Measurements from ENCODE around the gene ANKRD60.

GRCh38 chr20:58237318-58238132 lies 9.1 kb upstream of the ANKRD60 start:
- TF ChIP-seq CTCF (IDR thresholded peaks at IDR 0.05) (no peak), POLR2A (IDR thresholded peaks at IDR 0.05; ENCODE audit: low read length) (no peak), BHLHE40 (IDR thresholded peaks at IDR 0.05; ENCODE audit: low read depth, low read length) (no peak), POLR2AphosphoS2 (conservative IDR thresholded peaks at IDR 0.05; ENCODE audit: low read length) (no peak), RARB (CRISPR knock-in tag; IDR thresholded peaks at IDR 0.05) (no peak), NR3C1 (IDR thresholded peaks at IDR 0.05) (no peak), PHF8 (IDR thresholded peaks at IDR 0.05; ENCODE audit: borderline replicate concordance, low read depth) (no peak), JUN (IDR thresholded peaks at IDR 0.05) (no peak), SMC3 (IDR thresholded peaks at IDR 0.05) (no peak), RFX5 (IDR thresholded peaks at IDR 0.05) (no peak), MAX (IDR thresholded peaks at IDR 0.05) (no peak), ZSCAN20 (CRISPR knock-in tag; IDR thresholded peaks at IDR 0.05) (no peak), USF2 (IDR thresholded peaks at IDR 0.05) (no peak), PBX3 (IDR thresholded peaks at IDR 0.05) (no peak)

Measured in A549 (cell line).